Activated CD8-positive, alpha-beta T cell treated with anti-CD3 and anti-CD28 coated beads for 36 hours (primary cell): ENCODE results near the gene RAP1A. TPM values are rescaled to one million over a fixed set of nuclear protein-coding genes. Genes with fewer than 3 reads are reported as not detected.

Source experiments
- ATAC-seq: fragments of 200-7000 bp; cut with Tn5 transposase; one replicate; pipeline ENCODE4 v1.10.0; 2021; ENCODE audit warnings: mild to moderate bottlenecking, moderate library complexity
- CTCF ChIA-PET: fragments of 350-600 bp; sonication (Branson Sonifier 250); formaldehyde crosslinking; loops from one replicate; lab custom pipeline; 2021; ENCODE audit warnings: antibody characterized with exemption; lab: Charles Lee
- POLR2A ChIA-PET: fragments of 350-600 bp; sonication (Branson Sonifier 250); formaldehyde crosslinking; loops from one replicate; lab custom pipeline; 2021; ENCODE audit warnings: antibody characterized with exemption; lab: Charles Lee
- DNase-seq: peaks from one replicate; pipeline ENCODE4 v3.0.0-alpha.2; 2020
- H3K27ac Mint-ChIP-seq: one replicate; pipeline ENCODE4 v1.8.0; 2021; ENCODE audit warnings: mild to moderate bottlenecking, mixed read lengths
- H3K27me3 Mint-ChIP-seq: one replicate; pipeline ENCODE4 v1.8.0; 2021; ENCODE audit warnings: mixed read lengths
- H3K36me3 Mint-ChIP-seq: one replicate; pipeline ENCODE4 v1.8.0; 2021; ENCODE audit warnings: low read depth, mixed read lengths
- H3K4me1 Mint-ChIP-seq: one replicate; pipeline ENCODE4 v1.8.0; 2021; ENCODE audit warnings: low read depth, mixed read lengths
- H3K4me3 Mint-ChIP-seq: one replicate; pipeline ENCODE4 v1.8.0; 2021; ENCODE audit warnings: mild to moderate bottlenecking, moderate library complexity, mixed read lengths
- H3K9me3 Mint-ChIP-seq: one replicate; pipeline ENCODE4 v1.8.0; 2021; ENCODE audit warnings: mixed read lengths
- intact Hi-C: fragments of 100-400 bp; cut with micrococcal nuclease; formaldehyde crosslinking; loops from one replicate; pipeline ENCODE4 v1.10.0; 2022
- total RNA-seq, 2 experiments: library from RNA; stranded (reverse); gene quantifications; one replicate each; pipeline ENCODE4 v1.2.3, GENCODE V29; 2021
- TF ChIP-seq, protein P1 (sequence below): fragments of 200-600 bp; IDR thresholded peaks from one replicate; pipeline ENCODE4 v1.8.0; 2022; ENCODE audit warnings: antibody characterized with exemption, mild to moderate bottlenecking

Gene RAP1A
- total RNA-seq = 100 to 1,000 TPM; 197 to 198 TPM

DNA sequence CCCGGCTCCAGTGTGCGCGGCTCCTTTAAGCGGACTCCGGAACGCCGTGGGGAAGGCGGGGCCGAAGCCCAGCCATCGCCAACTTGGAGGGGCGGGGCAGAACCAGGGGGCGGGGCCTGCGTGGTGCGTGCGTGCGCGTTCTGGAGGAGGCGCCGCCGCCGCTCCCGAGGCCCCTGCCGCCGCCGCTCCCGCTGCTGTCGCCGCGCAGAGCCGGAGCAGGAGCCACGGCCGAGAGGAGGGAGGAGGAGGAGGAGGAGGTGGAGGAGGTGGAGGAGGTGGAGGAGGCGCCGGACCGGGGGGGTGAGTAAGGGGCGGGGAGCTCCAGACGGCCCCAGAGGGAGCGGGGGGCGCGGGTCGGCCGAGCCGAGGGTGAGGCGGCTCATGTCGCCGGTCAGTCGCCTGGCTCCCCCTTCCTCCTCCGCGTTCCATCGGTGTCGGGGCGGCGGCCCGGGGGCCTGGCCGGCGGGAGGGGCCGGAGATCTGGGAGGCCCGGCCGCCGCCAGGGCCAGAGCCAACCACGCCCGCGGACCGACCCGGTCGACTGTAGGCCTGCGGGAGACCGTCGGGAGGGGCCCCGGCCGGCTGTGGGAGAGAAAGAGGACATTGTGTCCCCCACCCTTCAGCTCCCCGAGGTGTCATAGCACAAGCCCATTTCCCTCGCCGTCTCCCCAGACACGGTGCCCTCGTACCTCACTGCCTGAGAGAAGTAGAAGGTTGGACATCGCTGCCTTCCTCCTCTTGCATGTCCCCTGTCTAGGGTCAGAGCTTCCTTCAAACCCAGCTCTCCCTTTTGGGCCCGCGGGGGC, at the start of gene RAP1A:
RAP1A (plus strand) TSS at position 155 of the 806 bp plus-strand sequence. CDS start 71,572 bp downstream, outside the sequence.
- Mint-ChIP-seq H3K27me3 (no peaks in the 10 kb centered on the region), H3K36me3 (peaks cover 30% of the 10 kb centered on the region), H3K27ac (peak within 1 kb of the TSS; percentile 96), H3K9me3 (no peaks in the 10 kb centered on the region), H3K4me3 (peak within 1 kb of the TSS; percentile 99), H3K4me1 (peaks cover 63% of the 10 kb centered on the region)
- ChIA-PET CTCF (interaction anchor here (0.6 to 9.7 kb wide), 11 partner anchors 8 to 799 kb away, joined by 3 to 77 read pairs (median 4); no protein-coding TSS in a partner anchor), POLR2A (interaction anchor here (0.6 to 10.9 kb wide), 10 partner anchors 9 to 146 kb away, joined by 3 to 176 read pairs (median 4); no protein-coding TSS in a partner anchor)
- DNase-seq = peak; percentile 97
- TF ChIP-seq, protein P1, sequence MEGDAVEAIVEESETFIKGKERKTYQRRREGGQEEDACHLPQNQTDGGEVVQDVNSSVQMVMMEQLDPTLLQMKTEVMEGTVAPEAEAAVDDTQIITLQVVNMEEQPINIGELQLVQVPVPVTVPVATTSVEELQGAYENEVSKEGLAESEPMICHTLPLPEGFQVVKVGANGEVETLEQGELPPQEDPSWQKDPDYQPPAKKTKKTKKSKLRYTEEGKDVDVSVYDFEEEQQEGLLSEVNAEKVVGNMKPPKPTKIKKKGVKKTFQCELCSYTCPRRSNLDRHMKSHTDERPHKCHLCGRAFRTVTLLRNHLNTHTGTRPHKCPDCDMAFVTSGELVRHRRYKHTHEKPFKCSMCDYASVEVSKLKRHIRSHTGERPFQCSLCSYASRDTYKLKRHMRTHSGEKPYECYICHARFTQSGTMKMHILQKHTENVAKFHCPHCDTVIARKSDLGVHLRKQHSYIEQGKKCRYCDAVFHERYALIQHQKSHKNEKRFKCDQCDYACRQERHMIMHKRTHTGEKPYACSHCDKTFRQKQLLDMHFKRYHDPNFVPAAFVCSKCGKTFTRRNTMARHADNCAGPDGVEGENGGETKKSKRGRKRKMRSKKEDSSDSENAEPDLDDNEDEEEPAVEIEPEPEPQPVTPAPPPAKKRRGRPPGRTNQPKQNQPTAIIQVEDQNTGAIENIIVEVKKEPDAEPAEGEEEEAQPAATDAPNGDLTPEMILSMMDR = no peak
- intact Hi-C loops = loop anchor here (2.0 to 5.0 kb wide), 4 partner anchors 15 to 103 kb away; no protein-coding TSS in a partner anchor
- peak; percentile 79 for ATAC-seq

DNA sequence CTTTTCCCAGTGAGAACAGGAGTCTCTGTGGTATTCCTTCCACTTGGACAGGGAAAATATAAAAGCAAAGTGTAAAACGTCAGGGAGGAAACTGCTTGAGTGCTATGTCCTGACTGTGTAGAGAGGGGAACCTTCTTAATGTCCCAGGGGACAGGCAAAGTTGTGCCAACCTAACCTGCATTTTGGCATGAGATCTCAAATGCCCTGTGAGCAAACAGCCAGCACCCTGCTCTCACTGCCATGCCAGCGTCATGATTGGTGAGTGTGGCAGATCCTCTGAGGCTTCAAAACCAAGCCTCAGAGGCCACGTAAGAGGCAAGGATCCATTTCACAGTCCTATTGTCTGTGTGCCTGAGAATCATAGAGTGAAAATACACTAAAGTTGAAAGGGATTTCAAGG, 49.7 kb upstream of the RAP1A start:
- Mint-ChIP-seq H3K27me3 (no peaks in the 10 kb centered on the region), H3K4me1 (peaks cover 14% of the 10 kb centered on the region), H3K36me3 (no peaks in the 10 kb centered on the region), H3K27ac (no peak overlapping the region), H3K9me3 (no peaks in the 10 kb centered on the region), H3K4me3 (no peak overlapping the region)
- DNase-seq (no peak), ATAC-seq (no peak)
- TF ChIP-seq, protein P1 = no peak
- POLR2A ChIA-PET = no interaction called here
- intact Hi-C loops = no loop called here
- CTCF ChIA-PET = interaction anchor here (0.6 to 1.1 kb wide), 2 partner anchors 34 to 48 kb away, joined by 3 to 5 read pairs; no protein-coding TSS in a partner anchor

DNA sequence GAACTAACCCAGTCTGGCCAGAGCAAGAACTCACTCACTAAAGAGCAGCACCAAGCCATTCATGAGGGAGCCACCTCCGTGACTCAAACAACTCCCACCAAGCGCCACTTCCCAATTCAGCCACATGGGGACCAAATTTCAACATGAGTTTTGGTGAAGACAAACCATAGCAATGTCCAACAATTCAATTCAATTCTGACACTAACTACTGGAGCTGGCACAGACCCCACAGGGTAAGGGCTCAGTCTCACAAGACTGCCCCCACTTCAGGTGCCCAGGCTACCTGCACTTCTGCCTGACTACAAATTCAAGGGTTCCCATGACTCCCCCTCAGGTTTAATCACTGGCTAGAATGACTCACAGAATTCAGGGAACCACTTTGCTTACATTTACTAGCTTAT, 48.8 kb upstream of the RAP1A start:
- ChIA-PET CTCF (interaction anchor here (0.7 to 2.4 kb wide), 12 partner anchors 8 to 143 kb away, joined by 3 to 8 read pairs (median 4); no protein-coding TSS in a partner anchor), POLR2A (interaction anchor here (0.6 to 1.0 kb wide), 2 partner anchors 12 to 54 kb away, joined by 3 read pairs; no protein-coding TSS in a partner anchor)
- TF ChIP-seq, protein P1 = peak; percentile 35
- no peaks in the 10 kb centered on the region for H3K9me3 Mint-ChIP-seq
- H3K36me3 Mint-ChIP-seq = no peaks in the 10 kb centered on the region
- intact Hi-C loops = no loop called here
- peak; percentile 71 for DNase-seq
- H3K27me3 Mint-ChIP-seq = no peaks in the 10 kb centered on the region
- ATAC-seq = peak; percentile 87
- H3K4me3 Mint-ChIP-seq = no peak overlapping the region
- peak overlapping the region; percentile 26 for H3K27ac Mint-ChIP-seq
- H3K4me1 Mint-ChIP-seq = peaks cover 14% of the 10 kb centered on the region

DNA sequence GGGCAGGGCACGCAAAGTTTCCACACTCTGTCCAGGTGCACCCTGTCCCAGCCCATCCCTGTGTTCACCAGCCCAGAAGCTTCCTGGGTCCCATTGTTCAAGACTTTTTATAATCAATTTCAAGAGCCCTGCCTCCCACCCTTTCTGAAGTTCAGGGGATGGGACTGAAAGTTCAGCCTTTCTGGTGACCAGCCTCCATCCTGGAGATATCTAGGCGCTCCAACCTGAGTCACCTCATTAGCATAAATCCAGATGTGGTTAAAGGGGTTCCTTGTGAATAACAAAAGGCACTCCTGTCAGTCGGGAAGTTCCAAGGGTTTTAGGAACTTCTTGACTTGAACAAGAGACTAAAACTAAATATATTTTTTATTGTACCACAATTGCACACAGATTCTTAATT, 48.4 kb upstream of the RAP1A start:
- Mint-ChIP-seq H3K9me3 (no peaks in the 10 kb centered on the region), H3K4me3 (no peak overlapping the region)
- intact Hi-C loops = no loop called here

More for the DNA sequence above, 48.4 kb upstream of the RAP1A start:
- peaks cover 14% of the 10 kb centered on the region for H3K4me1 Mint-ChIP-seq
- no peak for DNase-seq
- ChIA-PET POLR2A (interaction anchor here (0.6 to 1.0 kb wide), 4 partner anchors 11 to 54 kb away, joined by 3 to 5 read pairs (median 3); no protein-coding TSS in a partner anchor), CTCF (interaction anchor here (0.7 to 2.4 kb wide), 13 partner anchors 8 to 143 kb away, joined by 3 to 8 read pairs (median 5); no protein-coding TSS in a partner anchor)
- no peak overlapping the region for H3K27ac Mint-ChIP-seq
- H3K27me3 Mint-ChIP-seq = no peaks in the 10 kb centered on the region
- TF ChIP-seq, protein P1 = no peak
- ATAC-seq = peak; percentile 52
- no peaks in the 10 kb centered on the region for H3K36me3 Mint-ChIP-seq
